RKO (cell line): ENCODE measurements around the gene ST3GAL5.

Experiments used
- DNase-seq: peaks from one replicate; pipeline ENCODE4 v3.0.0-alpha.2; 2016; ENCODE audit warnings: low spot score

ST3GAL5 gene

GRCh38 chr2:85866165-85866659 lies 22.6 kb downstream of the ST3GAL5 start:
- DNase-seq: no peak

DNA sequence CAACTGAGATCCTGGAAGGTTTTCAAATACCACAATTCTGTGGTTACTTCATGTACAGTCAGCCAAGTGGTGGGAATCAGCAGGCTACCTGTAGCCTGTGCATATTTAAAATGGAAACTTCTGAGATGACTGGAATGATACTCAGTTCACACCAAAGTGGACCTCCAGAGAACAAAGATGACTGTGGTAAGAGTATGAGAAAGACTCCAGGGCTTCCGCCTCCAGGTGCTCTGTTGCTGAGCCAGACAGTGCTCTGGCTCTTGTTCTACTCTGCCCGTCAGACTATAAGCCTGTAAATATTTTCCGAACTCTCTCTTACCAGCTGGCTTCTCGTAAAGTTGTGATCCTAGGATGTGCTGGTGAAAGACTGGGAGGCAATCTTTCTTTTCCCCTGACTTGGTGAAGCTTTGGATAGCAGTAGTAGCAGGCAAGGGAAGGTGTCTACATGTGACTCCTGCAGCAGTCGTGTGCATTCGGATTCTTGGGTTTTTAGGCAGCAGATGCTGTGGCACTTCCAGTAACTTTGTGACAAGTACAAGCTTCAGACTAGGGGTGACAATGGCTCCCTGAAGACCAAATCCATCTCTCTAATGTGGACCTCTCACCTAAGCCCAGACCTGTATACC lies 23.1 kb downstream of the ST3GAL5 start:
- DNase-seq: no peak

DNA sequence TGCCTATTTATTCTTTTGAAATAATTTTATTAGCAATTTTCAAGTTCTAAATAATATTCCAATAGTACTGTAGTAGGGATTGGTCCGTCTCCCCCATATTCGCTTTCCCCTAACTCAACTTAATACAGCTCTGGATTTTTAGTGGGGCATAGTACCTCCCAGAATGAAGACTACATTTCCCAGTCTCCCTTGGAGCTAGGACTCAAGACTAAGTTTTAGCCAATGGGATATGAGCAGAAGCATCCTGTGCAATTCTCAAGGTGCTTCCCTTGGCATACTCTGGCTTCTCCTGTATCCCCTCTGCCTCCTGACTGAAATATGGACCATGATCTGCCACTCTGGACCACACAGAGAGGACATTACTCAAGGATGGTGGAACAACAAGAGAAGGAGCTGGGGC lies 24.1 kb downstream of the ST3GAL5 start:
- DNase-seq: no peak

DNA sequence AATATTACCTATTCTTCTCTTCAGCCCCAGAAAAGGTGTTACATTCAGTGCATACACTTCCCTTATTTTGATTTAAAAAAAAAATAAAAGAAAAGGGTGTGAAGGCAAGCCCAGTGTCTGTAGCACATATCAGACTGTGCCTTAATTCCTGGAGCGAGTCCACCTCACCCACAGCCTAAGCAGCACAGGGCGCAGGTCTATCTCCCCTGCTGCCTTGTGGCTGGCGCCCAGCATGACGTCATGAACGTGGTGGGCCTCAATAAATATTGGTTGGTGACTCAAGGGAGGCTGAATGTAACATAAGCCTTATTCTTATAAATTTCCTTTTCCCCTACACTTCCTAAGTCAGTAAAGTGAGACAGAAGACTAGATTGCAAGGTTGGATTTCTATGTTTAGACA lies 26.4 kb downstream of the ST3GAL5 start:
- DNase-seq: no peak

DNA sequence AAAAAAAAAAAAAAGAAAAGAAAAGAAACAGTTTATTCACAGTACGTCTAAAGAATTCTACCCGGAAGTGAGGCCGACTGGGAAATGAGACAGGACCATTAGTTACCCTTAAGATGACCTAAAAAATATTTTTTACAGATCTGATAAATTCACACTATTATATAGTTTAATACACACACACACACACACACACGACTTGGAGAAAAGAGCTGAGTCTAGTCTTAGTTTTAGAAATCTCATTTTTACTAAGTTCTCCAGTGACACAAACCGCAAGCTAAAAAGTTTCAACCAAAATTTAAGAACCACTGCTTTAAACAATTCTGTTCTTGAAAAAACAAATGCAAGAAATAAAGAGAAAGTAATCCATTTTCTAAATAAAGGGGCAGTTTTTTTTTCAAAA lies 27.1 kb downstream of the ST3GAL5 start:
- no peak for DNase-seq

- no peak for DNase-seq
Observed at GRCh38 chr2:85861180-85861579, 27.6 kb downstream of the ST3GAL5 start.

GRCh38 chr2:85858841-85859240 lies 29.9 kb downstream of the ST3GAL5 start:
- DNase-seq: no peak

- no peak for DNase-seq
Observed at GRCh38 chr2:85854897-85855296, 33.9 kb downstream of the ST3GAL5 start.

DNA sequence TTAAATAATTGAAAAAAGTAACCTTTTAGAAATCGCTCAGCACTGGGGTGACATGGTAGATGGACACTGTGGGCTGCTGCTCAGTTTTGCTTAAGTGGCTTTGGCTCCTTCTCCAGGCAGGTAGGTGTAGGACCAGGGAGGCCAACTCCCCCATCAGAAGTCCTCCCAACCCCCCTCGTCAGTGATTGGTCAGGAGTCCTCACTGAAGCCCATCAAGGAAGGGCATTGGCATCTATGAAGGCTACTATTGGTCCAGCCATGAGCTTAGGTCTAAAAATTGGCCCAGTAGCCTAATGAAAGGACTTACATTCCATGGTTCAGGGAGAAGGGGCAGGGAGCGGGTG lies 34.7 kb downstream of the ST3GAL5 start:
- no peak for DNase-seq

GRCh38 chr2:85853499-85854165 lies 35.2 kb downstream of the ST3GAL5 start:
- no peak for DNase-seq

- DNase-seq: no peak
Observed at GRCh38 chr2:85852937-85853498, 35.8 kb downstream of the ST3GAL5 start.

DNA sequence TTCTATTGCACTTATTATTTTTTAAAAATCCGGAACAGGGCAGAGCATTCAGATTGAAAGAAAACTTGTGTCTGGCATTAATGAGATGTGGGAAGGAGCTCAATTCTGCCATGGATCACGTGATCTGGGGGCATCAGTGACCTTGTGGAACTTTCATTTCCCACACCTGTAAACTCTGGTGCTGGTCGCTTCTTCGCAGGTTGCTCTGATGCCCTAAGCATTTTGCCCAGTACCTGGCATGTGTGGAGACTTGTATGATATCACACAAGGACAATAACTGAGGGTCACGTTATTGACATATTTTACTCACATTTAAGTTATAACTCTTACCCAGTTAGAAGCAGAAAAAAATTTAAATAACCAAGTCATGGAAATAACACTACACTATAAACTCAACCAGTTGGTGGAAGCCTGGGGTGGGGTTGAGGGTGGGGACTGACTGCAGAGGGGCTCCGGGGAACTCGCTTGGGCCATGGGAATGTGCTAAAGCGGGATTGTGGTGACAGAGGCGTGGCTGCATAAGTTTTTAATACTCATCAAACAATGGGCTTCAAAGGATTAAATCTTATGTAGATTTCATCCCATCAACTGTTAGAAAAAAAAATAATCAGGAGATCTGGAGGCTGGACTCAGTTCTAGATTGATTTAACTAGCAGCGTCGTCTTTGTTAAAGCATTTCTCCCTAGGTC lies 36.5 kb downstream of the ST3GAL5 start:
- DNase-seq: no peak

DNA sequence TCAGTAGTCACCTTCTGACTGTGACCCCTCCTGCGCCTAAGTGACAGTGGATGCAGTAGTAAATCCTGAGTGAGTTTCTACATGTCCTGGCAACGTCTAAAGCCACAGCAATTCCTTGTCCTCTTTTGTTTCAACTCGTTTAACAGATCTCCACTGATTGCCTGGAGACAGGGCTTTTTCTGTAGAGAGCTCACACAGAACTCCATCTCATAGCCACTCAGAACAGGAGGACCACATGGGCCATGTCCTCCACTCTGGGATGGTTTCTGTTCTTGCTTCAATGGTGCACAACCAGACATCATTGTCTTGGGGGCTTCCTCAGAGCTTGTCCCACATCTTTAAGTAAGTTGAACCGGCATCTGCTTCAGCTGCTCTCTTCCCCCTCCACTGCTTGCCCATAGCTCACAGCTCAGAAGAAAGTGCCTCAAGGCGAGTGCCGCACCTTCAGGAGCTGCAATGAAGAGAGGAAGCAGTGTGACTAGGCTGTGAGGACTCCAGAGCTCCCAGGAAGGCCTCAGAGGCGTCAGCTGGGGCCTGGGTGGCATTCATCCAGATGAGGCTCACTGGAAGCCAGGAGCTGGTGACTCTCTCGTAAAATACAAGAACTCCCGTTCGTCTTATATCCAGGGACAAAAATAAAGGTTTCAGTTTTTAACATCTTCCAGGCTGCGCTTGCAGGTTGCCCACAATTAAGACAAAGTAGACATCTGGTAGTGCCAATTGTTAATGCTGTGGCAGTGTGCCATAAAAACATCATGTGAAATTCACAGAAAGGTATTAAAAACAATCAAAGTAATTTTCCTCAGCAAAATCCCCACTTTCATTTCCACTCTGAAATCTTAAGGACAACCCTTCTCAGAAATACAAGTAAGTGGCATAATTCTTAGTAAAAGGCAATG lies 37.3 kb downstream of the ST3GAL5 start:
- no peak for DNase-seq

- no peak for DNase-seq
Observed at GRCh38 chr2:85850451-85850850, 38.3 kb downstream of the ST3GAL5 start.

DNA sequence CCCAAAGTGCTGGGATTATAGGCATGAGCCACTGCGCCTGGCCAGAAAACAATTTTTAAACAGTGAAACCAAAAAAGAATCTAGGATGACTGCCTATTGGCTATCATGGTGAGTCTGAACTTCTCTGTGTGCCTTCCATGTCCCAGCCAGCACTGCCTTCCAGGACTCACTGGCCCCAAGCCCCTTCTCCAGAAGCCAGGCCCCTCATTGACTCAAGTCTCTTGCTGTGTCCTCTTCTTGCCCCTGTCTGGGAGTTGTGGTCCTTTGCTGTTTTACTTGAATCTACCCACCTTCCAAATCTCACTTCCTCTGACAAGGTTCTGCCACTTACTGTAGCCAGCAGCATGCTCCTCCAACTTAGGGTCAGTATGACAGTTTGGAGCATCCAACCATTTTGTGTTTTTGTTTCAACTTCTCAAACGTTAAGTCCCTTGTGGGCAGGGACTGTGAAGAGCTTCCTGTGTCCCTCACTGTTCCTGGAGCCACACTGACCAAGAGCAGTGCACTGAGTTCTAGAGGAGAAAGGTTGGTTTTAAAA lies 41.7 kb downstream of the ST3GAL5 start:
- DNase-seq: no peak

DNA sequence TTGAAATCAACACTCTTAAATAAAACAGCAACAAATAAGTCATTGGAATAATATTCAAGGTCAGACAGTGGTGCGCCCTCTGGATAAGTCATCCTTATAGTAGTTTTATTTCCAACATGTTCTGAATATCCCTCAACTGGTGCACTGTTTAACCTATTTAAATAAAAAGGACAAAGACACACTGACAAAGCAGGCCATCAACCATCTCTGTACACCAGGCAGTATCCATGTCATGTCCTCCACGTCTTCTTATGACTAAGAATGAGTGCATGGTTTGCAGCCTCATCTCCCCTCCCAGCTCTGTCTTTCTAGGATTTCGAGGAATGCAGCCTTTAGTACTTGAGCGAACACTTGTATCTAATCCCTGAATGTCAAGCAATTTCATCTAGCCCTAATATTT lies 42.4 kb downstream of the ST3GAL5 start:
- DNase-seq: no peak

DNA sequence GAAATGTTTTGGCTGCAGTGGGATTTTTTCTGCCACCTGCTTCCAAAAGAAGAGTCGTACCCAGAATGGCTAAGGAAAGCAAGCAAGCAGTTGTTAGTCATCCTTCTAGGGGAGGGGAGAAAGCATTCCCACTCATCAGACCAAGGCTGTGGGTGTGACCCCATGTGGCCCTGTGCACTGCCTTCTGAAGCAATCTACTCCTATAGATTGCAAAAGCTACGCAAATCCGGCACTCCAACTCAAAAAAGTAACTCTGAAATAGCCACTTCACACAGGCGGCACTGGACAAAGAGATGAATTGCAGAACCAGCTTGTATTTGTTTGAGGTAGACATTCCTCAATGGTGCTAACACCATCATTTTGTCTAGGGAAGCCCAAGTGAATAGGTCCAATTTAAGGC lies 44.3 kb downstream of the ST3GAL5 start:
- DNase-seq: no peak

DNA sequence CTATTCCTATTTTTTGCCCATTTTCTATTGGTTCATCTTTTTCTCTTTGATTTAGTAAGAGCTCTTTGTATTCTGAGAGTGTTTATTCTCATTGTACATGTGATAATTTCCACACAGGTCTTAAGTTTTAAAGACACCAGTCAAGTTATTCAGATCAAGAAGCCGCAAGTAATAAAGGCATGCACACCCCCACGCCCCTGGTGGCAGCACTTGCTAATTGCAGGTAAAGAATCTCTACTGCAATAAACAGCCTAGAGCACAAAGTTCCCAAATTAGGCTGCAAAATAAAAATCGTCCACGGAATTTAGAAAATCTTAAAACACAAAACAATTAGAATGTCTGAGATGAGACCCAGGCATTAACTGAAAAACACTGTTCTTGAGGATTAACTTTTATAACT lies 45.2 kb downstream of the ST3GAL5 start:
- DNase-seq: peak; percentile 26

DNA sequence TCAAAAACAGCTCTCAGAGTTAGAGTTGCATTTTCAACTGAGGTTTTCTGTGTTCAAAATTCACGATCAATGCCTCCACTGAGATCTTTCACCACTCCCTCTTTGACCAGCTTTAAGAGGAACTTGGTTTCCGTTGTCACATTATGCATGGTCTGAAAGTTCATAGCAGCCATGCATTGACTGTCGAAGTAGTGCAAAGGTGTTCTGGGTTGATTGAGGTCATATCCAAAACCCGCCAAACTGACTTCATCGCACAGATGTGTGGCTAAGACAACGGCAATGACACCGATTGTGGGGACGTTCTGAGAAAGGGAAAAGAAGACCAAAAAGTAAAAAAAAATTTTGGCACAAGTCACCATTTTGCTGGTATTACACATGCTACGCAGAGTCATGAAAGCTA lies 48.7 kb downstream of the ST3GAL5 start:
- DNase-seq: no peak

- DNase-seq: no peak
Observed at GRCh38 chr2:85839461-85839860, 49.3 kb downstream of the ST3GAL5 start.

DNA sequence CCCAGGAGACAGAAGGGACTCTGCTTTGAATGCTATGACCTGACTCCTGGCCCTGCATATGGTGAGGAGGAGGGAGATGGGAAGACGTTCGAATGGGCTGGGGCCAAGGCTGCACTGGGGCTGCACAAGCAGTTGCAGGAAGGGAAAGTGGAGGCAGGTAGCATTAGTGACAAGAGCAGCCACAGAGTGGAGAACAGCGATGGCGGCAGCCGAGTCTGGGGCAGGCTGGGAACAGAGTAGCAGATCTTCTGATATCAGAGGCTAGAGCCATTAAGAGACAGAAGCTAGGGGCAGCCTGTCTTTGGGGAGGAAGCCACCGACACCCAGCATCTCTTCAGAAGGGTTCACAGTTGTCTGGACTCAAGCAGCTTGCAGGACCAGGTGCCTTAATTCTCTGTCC lies 50.1 kb downstream of the ST3GAL5 start:
- DNase-seq: no peak

GRCh38 chr2:85838181-85838580 lies 50.6 kb downstream of the ST3GAL5 start:
- no peak for DNase-seq
